GM13976 (cell line): ENCODE results near the gene FGF14.

Experiments
- DNase-seq: peaks from one replicate; pipeline ENCODE4 v3.0.0; 2012; ENCODE audit warnings: low spot score
- CTCF ChIP-seq: IDR thresholded peaks from 2 replicates; pipeline ENCODE4 v1.5.1; 2012; ENCODE audit warnings: borderline replicate concordance, mild to moderate bottlenecking; ENCODE audit not compliant: insufficient read depth; ENCODE audit errors: extremely low read depth, missing control alignments, control extremely low read depth
- in situ Hi-C: fragments of 300-500 bp; cut with MboI; formaldehyde crosslinking; loops from one replicate; pipeline ENCODE4 v1.12.0; 2022; ENCODE audit warnings: low sequenced_read_pairs, mixed read lengths, inconsistent platforms; ENCODE audit not compliant: unreplicated experiment

FGF14 gene

GRCh38 chr13:102028868-102029267 is 373.0 kb downstream of the FGF14 start:
- DNase-seq: no peak
- in situ Hi-C loops: no loop called here
- no peak for TF ChIP-seq CTCF

DNA sequence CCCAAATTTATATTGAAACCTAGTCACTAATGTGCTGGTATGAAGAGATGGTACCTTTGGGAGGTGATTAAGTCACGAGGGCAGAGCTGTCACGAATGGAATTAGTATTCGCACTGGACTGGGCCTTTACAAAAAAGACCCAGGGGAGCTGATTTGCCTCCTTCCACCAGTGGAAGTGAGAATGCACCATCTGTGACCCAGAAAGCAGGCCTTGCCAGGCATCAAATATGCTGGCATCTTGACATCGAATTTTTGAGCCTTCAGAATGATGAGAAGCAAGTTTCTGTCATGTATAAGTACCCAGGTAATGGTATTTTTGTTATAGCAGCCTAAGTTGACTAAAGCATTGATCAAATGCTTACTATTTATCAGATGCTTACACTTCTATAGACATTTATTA is 373.6 kb downstream of the FGF14 start:
- DNase-seq: no peak
- in situ Hi-C loops: no loop called here
- no peak for TF ChIP-seq CTCF

GRCh38 chr13:102021777-102022176 is 380.1 kb downstream of the FGF14 start:
- DNase-seq: no peak
- TF ChIP-seq CTCF: no peak
- in situ Hi-C loops: no loop called here

GRCh38 chr13:102020611-102021216 is 381.1 kb downstream of the FGF14 start:
- DNase-seq: no peak
- no peak for TF ChIP-seq CTCF
- in situ Hi-C loops: no loop called here

DNA sequence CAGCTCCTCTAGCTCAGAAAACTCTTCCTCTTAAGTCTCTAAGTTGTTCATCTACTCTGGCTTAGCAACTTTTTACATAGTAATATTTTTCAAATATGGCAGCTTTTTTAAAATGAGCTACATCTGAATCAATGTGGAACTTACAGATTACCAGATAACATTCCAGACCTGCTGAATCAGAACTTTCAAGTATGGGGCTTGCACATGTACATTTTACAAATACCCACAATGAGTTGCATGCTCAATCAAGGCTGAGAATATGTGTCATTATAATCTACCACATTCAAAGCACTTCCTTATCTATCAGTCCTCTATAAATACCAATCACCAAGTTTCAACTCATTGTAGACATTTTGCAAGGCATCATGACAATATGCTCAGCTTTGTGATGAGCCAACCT is 383.1 kb downstream of the FGF14 start:
- in situ Hi-C loops: no loop called here
- no peak for DNase-seq
- TF ChIP-seq CTCF: no peak

- in situ Hi-C loops: no loop called here
- no peak for DNase-seq
- TF ChIP-seq CTCF: no peak
Observed at GRCh38 chr13:102017248-102017647, 384.6 kb downstream of the FGF14 start.
